Erythroblast (primary cell): Measurements from ENCODE around the gene ATRX.

Experiments
- GATA1 ChIP-seq: IDR thresholded peaks from 2 replicates; pipeline ENCODE4 v1.6.1; 2011; ENCODE audit warnings: low read depth, mild to moderate bottlenecking, control low read depth, low read length, moderate library complexity
- POLR2A ChIP-seq: IDR thresholded peaks from 2 replicates; pipeline ENCODE4 v1.6.1; 2011; ENCODE audit warnings: mild to moderate bottlenecking, low read length

GRCh38 chrX:77639820-77640219 lies 146.2 kb downstream of the ATRX start:
- TF ChIP-seq POLR2A, result no peak
- TF ChIP-seq GATA1, result no peak
